Erythroblast (primary cell): Measurements from ENCODE around the gene PSMG3.

Source experiments
- DNase-seq, 2 experiments: peaks; one replicate each; lab custom pipeline; 2025; lab: John Stamatoyannopoulos, UW
- GATA1 ChIP-seq: IDR thresholded peaks from 2 replicates; pipeline ENCODE4 v1.6.1; 2011; ENCODE audit warnings: low read depth, mild to moderate bottlenecking, control low read depth, low read length, moderate library complexity
- POLR2A ChIP-seq: IDR thresholded peaks from 2 replicates; pipeline ENCODE4 v1.6.1; 2011; ENCODE audit warnings: mild to moderate bottlenecking, low read length

Gene PSMG3, protein sequence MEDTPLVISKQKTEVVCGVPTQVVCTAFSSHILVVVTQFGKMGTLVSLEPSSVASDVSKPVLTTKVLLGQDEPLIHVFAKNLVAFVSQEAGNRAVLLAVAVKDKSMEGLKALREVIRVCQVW

DNA sequence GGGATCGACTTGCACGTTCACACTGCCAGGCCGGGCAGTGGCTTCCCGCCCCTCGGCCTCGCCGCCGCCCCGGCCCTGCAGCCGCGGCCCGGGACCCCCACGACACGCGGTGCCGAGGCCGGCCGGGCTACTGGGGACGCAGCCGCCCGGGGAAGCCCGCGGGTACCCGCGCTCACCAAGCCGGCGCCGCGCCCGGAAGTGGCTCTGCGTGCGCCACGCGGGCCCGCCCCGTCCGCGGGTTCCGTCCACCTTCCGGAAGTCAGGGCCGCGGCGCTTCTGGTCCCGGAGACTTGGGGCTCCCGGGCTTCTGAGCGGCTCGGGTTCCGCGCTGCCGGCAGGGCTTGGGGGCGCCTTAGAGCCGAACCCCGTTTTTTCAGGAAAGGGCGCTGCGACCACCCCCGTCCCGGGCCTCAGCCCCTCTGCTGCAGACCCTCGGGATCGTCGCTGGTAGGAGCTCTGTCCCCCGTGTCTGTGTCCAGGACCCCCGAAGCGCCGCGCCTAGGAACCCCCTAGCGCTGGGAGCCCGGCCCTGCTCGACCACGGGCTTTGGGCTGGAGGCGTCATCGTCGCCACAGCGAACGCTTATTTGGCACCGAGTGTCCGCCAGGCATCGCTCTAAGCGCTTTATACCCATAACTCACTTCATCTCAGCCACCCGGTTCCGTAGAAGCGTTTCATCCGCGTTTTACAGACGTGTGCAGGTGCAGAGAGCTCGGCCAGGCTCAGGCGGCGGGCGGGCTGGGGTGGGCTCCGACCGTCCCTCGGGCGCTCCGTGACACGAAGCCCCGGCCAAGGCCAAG lies at the start of gene PSMG3:
TSS of gene PSMG3 (minus strand) at position 200 of the 800 bp plus-strand sequence. CDS start 693 bp downstream, outside the sequence.
- no peak for TF ChIP-seq GATA1
- peak; percentile 86 for TF ChIP-seq POLR2A
- DNase-seq, result peak; percentile 95

DNA sequence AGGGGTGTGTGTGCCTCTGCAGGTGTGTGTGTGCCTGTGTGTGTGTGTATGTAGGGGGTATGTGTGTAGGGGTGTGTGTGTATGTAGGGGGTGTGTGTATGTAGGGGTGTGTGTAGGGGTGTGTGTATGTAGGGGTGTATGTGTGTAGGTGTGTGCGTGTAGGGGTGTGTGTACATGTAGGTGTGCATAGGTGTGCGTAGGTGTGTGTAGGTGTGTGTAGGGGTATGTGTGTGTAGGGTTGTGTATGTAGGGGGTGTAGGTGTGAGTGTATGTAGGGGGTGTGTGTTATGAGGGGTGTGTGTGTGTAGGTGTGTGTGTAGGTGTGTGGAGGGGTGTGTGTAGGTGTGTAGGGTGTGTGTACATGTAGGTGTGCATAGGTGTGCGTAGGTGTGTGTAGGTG lies 48.6 kb upstream of the PSMG3 start:
- no peak for DNase-seq
- TF ChIP-seq GATA1 (no peak), POLR2A (no peak)

DNA sequence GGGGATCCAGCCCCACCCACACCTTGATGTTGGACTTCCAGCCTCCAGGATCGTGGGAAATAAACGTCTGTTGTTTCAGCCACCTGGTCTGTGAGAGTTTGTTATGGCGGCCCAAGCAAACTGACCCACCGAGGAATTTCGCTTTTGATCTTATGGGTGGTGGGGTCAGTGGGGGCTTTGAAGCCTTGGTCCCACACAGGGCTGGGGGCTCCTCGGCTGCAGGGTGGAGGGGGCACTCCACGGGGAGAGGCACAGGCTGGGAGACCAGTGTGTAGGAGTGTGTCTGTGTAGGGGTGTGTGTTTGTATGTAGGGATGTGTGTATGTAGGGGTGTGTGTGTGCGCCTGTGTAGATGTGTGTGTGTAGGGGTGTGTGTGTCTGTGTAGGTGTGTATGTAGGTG lies 48.1 kb upstream of the PSMG3 start:
- TF ChIP-seq GATA1 (no peak), POLR2A (no peak)
- no peak for DNase-seq

DNA sequence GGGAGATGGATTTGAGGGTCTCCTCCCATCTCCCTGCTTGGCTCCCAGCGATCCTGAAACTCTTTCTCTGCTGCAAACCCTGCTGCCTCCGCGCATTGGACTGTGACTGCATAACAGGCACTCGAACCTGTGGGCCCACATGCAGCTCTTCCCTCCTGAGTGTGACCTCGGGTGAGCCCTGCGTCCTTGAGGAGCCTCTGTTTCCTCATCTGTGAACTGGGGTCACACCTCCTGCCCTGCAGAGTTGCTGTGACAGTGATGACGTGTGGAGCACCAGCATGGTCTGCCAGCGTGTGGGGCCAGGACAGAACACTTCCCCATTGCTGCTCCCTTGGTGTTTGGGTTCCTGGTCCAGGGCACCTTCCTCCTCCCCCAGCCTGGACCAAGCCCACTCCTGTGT lies 46.9 kb upstream of the PSMG3 start:
- TF ChIP-seq GATA1, result no peak
- no peak for TF ChIP-seq POLR2A
- DNase-seq, result no peak

DNA sequence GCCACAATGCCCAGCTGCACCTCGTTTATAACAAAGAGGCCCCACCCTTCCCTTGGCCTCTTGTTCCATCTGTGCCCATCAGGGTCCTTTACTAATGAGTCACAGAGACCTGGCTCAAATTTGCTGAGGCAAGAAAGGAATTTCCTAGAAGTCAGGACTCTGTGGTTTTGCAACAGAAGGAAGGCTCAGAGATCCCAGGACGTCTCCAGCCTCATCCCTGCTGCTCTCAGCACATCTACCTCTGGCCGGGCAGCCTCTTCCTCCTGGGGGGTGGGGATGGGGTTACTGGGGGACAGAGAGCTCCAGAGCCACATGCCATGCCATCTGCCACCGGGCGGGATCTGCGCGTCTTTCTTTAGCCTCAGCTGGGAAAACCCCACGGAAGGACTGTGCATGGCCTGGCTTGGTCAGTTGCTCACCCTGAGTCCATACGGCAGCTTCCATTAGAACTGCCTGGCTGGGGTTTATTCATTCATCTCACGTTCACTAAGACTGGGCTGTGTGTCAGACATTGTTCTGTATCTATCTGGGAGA lies 41.9 kb upstream of the PSMG3 start:
- no peak for DNase-seq
- no peak for TF ChIP-seq GATA1
- TF ChIP-seq POLR2A, result no peak

DNA sequence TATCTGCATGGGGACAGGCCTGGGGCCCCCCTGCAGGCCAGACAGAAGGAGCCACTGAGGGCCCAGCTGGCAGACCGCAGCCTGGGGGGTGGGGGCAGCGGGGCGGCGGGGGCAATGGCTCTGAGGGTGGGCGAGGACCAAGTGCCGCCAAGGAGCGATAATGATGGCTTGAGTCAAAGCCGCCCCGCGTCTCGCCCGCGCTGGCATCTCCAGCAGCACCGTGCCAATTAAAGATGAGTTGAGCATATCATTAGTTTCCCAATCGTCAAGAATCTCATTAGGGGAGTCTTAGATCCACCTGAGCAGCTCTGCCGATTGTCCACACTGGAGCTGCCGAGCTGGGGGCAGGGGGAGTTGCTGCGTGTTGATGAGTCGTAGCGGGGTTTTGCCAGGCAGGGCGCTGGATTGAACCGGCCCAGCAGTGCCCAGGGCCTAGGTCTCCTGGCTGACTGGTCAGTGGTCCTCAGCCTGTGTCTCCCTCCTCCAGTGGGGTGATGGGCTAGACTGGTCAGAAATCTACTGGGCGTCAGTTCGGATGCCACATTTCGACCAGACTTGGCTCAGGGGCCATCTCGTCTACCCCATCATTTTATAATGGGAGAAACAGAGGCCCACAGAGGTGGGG lies 41.0 kb upstream of the PSMG3 start:
- TF ChIP-seq GATA1 (no peak), POLR2A (no peak)

DNA sequence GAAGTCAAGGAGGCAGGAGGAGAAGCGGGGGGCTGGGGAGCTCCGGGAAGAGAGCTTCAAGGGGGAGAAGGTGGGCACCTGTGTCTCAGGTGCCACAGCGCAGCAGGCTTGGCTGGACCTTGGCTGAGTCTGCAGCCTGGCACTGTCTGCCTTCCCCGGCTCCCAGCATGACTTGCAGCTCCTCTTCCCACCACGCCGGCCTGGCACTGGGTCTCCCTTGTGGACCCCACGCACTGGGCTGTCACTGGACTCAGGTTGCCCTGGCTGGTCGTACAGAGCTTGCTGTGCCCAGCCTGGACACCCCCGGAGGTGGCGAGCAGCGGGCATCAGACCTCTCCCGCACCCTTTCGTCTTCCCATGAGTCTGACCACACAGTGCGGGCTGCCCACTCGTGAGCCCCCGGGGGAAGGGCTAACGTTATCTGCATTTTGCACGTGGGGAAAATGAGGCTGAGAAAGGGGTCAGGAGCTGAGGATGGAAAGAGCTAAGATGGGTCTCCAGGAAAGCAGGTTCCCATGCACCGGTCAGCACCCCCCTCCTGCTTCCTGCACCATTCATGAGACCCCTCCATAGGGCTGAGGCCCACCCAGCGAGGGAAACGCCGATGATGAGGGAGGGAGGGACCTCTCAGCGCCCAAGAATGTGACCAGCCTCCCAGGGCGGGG lies 40.3 kb upstream of the PSMG3 start:
- TF ChIP-seq POLR2A (no peak), GATA1 (no peak)

More for the DNA sequence above, 41.0 kb upstream of the PSMG3 start:
- DNase-seq, result no peak

DNA sequence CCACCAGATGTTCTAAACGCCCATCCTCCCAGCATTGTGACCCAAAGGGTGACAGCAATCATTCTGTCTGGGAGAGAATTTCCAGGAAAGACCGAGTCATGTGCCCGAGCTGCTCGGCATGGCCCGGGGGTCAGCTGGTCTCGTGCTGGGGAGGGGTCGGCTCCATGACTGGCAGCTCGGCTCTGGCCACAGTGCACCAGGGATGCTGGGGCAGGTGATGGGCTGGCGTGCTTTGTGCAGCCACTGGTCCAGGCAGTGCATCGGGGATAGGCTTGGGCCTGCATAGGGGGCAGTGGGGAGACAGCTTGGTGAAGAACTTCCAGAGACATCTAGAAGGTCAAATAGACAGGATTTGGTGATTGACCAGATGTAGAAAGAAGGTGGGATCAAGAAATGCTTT lies 39.2 kb upstream of the PSMG3 start:
- no peak for TF ChIP-seq POLR2A
- no peak for TF ChIP-seq GATA1

More for the DNA sequence above, 40.3 kb upstream of the PSMG3 start:
- DNase-seq, result no peak

DNA sequence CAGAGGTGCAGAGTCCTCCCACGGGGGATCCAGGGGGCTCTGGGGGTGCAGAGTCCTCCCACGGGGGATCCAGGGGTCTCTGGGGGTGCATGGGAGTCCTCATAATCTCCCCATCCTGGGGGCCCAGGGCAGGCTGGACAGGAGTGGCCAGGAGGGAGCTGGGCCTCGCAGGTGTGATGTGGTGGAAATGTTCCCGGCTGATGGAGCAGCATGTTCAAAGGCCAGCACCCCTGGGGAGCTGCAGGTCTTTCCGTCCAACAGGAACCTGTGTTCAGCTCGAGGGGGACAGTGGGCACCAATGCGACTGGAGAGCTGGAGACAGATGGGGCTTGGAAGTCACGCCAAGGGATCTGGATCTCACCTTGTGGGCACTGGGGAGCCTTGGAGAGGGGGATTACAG lies 38.5 kb upstream of the PSMG3 start:
- no peak for TF ChIP-seq GATA1
- no peak for TF ChIP-seq POLR2A
- no peak for DNase-seq

More for the DNA sequence above, 39.2 kb upstream of the PSMG3 start:
- DNase-seq, result no peak

DNA sequence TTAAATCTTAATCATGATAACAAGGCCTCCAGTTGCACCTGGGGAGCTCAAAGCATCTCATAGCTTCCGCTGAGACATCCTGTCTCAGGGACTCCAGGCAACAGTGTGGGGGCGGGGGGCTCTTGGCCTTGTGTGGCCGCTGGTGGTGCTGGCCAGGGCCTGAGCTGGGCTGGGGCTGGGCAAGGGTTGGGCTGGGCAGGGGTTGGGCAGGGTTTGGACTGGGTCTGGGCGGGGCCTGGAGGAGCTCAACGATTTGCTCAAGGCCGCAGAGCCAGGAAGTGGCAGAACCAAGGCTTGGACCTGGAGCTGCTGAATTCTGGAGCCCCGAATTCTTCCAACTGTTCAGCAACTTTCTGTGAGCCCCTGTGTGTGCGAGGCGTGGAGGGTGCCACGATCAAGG lies 37.9 kb upstream of the PSMG3 start:
- TF ChIP-seq POLR2A (no peak), GATA1 (no peak)
- DNase-seq, result no peak

DNA sequence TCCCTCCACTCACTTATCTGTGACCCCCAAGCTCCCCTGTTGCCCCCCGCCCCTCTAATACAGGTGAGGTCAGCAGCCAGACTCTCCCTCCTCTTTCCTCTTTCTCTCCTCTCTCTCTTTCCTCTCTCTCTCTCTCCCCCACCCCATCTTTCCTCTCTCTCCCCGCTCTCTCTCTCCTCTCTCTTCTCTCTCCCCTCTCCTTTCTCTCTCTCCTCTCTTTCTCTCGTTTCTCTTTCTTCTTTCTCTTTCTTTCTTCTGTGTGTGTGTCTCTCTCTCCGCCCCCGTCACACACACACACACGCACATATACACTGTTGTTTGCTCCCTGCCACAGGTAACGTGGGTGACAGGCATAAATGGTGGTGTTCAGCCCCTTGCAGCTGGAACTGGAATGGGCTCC lies 37.2 kb upstream of the PSMG3 start:
- no peak for DNase-seq
- TF ChIP-seq GATA1, result no peak
- TF ChIP-seq POLR2A, result no peak

DNA sequence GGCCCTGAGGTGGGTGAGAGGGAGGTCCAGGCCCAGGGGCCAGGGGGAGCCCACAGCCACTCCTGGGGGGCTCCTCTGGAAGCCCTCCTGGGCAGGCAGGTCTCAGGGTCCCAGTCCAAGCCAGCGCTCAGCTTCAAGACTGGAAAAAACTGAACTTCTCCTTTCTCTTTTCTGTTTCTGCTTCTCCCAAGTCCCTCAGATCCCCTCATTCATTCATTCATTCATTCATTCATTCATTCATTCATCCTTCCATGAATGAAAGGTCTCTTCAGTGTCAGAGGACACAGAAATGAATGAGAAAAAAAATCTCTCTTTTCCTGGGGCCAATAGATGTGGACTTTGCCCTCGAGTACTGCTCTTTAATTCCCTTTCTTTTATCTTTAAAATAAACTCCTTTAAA lies 34.6 kb upstream of the PSMG3 start:
- no peak for DNase-seq
- TF ChIP-seq GATA1, result no peak
- no peak for TF ChIP-seq POLR2A

DNA sequence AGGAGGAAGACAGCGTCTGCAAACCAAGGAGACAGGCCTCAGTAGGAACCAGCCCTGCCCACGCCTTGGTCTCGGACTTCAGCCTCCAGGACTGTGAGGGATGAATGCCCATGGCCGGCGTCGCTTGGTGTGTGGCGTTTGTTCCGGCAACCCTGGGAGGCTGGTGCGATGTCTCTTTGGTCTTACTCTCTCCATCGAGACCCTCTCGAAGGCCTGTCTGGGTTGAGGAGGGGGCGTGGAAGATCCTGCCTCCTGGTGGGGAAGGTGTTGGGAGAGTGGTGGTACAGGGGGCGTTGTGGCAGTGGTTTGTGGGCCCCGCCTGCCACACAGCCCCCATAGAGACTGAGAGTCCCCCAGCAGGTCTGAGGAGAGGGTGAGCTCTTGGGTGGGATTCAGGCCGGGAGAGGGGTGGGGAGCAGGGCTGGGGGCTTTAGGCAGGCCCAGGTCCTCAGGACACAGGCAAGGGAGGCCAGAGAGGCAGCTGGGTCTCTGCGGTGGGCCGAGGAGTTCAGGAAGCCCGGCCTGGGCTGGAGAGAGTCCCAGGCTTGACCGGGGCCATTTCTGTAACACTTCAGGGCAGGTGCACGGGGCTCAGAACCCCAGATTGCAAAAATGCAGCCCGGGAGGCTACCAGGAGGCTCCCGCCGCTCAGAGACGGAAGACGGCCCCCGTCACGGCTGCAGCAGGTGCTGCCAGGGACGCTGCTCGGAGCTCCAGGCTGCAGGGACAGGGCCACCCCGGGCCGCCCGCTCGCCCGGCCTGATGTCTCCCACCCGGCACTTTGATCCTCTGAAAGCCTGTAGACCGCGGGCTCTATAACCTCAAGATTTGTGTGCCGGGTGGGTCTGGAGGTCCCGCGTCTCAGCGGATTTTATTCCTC lies 33.8 kb upstream of the PSMG3 start:
- no peak for DNase-seq
- TF ChIP-seq GATA1 (no peak), POLR2A (no peak)

DNA sequence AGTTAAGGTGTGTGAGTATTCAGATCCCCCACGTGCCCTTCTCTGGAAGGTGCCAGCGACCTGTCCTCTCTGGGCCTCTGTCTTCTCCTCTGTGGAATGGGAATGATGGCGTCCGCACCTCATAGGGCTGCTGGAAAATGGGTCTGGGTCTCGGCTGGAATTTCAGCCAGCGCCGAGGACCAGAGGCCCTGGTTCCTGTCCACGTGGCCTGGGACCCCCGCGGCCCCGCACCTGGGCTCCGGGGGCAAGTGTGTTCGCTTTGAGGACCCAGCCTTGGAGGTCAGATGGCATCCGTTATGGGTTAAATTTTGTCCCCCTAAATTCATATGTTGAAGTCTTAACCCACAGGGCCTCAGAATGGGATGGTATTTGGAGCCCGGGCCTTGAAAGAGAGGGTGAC lies 32.6 kb upstream of the PSMG3 start:
- no peak for TF ChIP-seq GATA1
- no peak for TF ChIP-seq POLR2A
- DNase-seq, result no peak
